ENCODE data around the gene ZNF133. TPM values are rescaled to one million over a fixed set of nuclear protein-coding genes. Genes with fewer than 3 reads are reported as not detected.
A peak's percentile ranks its signal among the peaks of the same experiment; 100 is the strongest.
"Not testable (repeated sequence)": the region's sequence is repeated elsewhere in the genome, so short reads cannot be mapped to it uniquely, and the experiment has no call there.

The ZNF133 gene
- polyA plus RNA-seq (2013, experiment 1 of 2), result 4.6 TPM
- 4.5 TPM for polyA plus RNA-seq (2013, experiment 2 of 2)

DNA sequence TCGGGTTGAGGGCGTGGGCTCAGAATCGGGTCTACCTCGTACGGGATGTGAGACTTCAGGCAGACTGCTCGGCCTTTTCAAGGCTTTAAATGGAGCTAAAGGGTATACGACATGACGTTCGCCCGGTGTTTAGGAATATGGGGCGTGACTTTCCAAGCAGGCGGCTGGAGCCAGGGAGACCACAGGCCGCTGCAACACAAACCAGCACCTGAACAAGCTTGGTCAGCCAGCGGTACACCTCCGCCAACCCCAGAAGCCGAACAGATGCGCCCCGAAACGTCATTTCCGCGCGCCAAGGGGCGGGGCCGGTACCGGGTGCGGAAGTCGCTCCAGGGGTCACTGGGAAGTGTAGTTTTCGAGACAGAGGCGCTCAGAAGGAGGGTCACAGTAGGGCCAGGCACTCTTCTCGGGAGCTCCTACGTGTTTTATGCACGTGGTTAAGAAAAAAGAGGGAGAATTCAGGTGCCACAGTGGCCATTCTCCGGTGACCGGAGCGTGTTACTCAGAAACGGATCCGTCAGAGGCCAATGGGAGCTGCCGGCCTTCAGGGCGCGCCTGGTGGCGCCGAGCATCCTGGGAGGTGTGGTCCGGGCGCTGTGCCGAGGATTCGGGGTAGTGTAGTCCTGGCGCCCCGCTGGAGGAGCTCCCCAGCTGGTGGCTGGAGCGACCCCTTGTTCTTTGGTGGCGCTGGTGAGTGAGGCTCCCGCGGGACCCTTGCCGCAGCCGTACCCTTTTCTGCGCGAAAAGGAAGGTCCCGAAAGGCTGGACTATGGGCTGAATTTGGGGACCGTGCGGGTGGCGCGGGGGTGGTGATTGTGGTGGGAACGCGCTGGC lies at the start of gene ZNF133:
Gene ZNF133 (plus strand): TSS at position 613 of the 834 bp plus-strand sequence. CDS start 17,160 bp downstream, outside the sequence.
- H3K9ac ChIP-seq (ENCODE audit: low read length), result peak within 1 kb of the TSS; percentile 85
- H2BK120ac ChIP-seq (ENCODE audit: low read depth, low read length), result no peak within 1 kb of the TSS
- H3K27ac ChIP-seq (ENCODE audit: low read depth, low read length), result peak within 1 kb of the TSS; percentile 57
- H3K18ac ChIP-seq (ENCODE audit: low read length), result peak within 1 kb of the TSS; percentile 13
- peak within 1 kb of the TSS; percentile 91 for H3K4me3 ChIP-seq (ENCODE audit: low read length)
- no peaks in the 10 kb centered on the region for H3K27me3 ChIP-seq (ENCODE audit: insufficient read depth, low read length, poor library complexity)
- peaks cover 18% of the 10 kb centered on the region for H3K79me1 ChIP-seq (ENCODE audit: low read length)
- peak within 1 kb of the TSS; percentile 88 for H4K8ac ChIP-seq (ENCODE audit: low read depth, low read length)
- peak within 1 kb of the TSS; percentile 84 for H3K4ac ChIP-seq (ENCODE audit: low read depth, low read length)
- H3K36me3 ChIP-seq (ENCODE audit: control insufficient read depth, insufficient read depth, low read length), result no peaks in the 10 kb centered on the region
- H3K4me2 ChIP-seq (ENCODE audit: low read length), result peak within 1 kb of the TSS; percentile 89
- DNase-seq, result peak; percentile 97
- no peak within 1 kb of the TSS for H2AK5ac ChIP-seq (ENCODE audit: low read length)
- no peak within 1 kb of the TSS for H4K5ac ChIP-seq (ENCODE audit: low read length)
- no peak within 1 kb of the TSS for H2BK15ac ChIP-seq (replicated peaks; ENCODE audit: low read depth)
- H3K4me1 ChIP-seq (ENCODE audit: control insufficient read depth, low read depth, low read length), result peaks cover 4% of the 10 kb centered on the region
- WGBS (ENCODE audit: extremely low coverage, insufficient coverage, low lambda C conversion rate), result no CpG with 5 or more reads among the region's 63 CpGs
- H3K56ac ChIP-seq (ENCODE audit: low read length), result peak within 1 kb of the TSS; percentile 94
- peak within 1 kb of the TSS; percentile 75 for H2BK5ac ChIP-seq (ENCODE audit: low read length)
- H3K79me2 ChIP-seq (ENCODE audit: control insufficient read depth, insufficient read depth, low read length), result no peaks in the 10 kb centered on the region
- H3K23ac ChIP-seq (ENCODE audit: low read length), result peak within 1 kb of the TSS; percentile 68

DNA sequence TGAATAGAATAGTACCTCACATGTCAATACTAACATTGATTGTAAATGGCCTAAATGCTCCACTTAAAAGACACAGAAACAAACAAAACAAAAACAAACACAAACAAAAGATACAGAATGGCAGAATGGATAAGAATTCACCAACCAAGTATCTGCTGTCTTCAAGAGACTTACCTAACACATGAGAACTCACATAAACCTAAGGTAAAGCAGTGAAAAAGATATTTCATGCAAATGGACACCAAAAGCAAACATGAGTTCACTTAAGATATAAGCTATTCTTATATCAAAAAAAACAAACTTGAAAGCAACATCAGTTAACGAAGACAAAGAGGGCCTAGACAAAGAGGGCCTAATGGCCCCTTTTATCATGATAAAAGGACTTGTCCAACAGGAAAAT lies 47.3 kb upstream of the ZNF133 start:
- no peak overlapping the region for H3K27ac ChIP-seq (ENCODE audit: low read depth, low read length)
- no peak overlapping the region for H3K4ac ChIP-seq (ENCODE audit: low read depth, low read length)
- no peak overlapping the region for H3K18ac ChIP-seq (ENCODE audit: low read length)
- no peak overlapping the region for H2BK15ac ChIP-seq (replicated peaks; ENCODE audit: low read depth)
- no peak overlapping the region for H3K4me3 ChIP-seq (ENCODE audit: low read length)
- no peak overlapping the region for H2BK120ac ChIP-seq (ENCODE audit: low read depth, low read length)
- H3K4me2 ChIP-seq (ENCODE audit: low read length), result no peak overlapping the region
- H3K79me2 ChIP-seq (ENCODE audit: control insufficient read depth, insufficient read depth, low read length), result no peaks in the 10 kb centered on the region
- no peak overlapping the region for H4K5ac ChIP-seq (ENCODE audit: low read length)
- H3K23ac ChIP-seq (ENCODE audit: low read length), result no peak overlapping the region
- H4K8ac ChIP-seq (ENCODE audit: low read depth, low read length), result no peak overlapping the region
- WGBS (ENCODE audit: extremely low coverage, insufficient coverage, low lambda C conversion rate), result no CpG with 5 or more reads among the region's 1 CpG
- no peaks in the 10 kb centered on the region for H3K36me3 ChIP-seq (ENCODE audit: control insufficient read depth, insufficient read depth, low read length)
- no peak overlapping the region for H3K56ac ChIP-seq (ENCODE audit: low read length)
- H3K4me1 ChIP-seq (ENCODE audit: control insufficient read depth, low read depth, low read length), result no peaks in the 10 kb centered on the region
- no peak for DNase-seq
- no peak overlapping the region for H2AK5ac ChIP-seq (ENCODE audit: low read length)
- no peak overlapping the region for H2BK5ac ChIP-seq (ENCODE audit: low read length)
- H3K79me1 ChIP-seq (ENCODE audit: low read length), result no peaks in the 10 kb centered on the region
- no peaks in the 10 kb centered on the region for H3K27me3 ChIP-seq (ENCODE audit: insufficient read depth, low read length, poor library complexity)
- no peak overlapping the region for H3K9ac ChIP-seq (ENCODE audit: low read length)

DNA sequence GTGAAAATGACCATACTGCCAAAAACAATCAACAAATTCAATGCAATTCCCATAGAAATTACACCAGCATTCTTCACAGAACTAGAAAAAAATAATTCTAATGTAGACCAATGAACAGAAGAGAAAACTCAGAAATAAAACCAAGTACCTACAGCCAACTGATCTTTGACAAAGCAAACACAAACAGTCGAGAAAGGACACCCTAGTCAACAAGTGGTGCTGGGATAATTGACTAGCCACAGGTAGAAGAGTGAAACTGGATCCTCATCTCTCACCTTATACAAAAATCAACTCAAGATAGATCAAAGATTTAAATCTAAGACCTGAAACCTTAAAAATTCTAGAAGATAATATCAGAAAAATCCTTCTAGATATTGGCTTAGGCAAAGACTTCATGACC lies 44.5 kb upstream of the ZNF133 start:
- Histone ChIP-seq H2AK5ac (ENCODE audit: low read length) (no peak overlapping the region), H4K5ac (ENCODE audit: low read length) (no peak overlapping the region), H3K4me1 (ENCODE audit: control insufficient read depth, low read depth, low read length) (no peaks in the 10 kb centered on the region), H4K8ac (ENCODE audit: low read depth, low read length) (no peak overlapping the region), H3K36me3 (ENCODE audit: control insufficient read depth, insufficient read depth, low read length) (no peaks in the 10 kb centered on the region), H3K27ac (ENCODE audit: low read depth, low read length) (no peak overlapping the region), H3K18ac (ENCODE audit: low read length) (no peak overlapping the region), H3K4ac (ENCODE audit: low read depth, low read length) (no peak overlapping the region), H3K79me1 (ENCODE audit: low read length) (no peaks in the 10 kb centered on the region), H3K27me3 (ENCODE audit: insufficient read depth, low read length, poor library complexity) (no peaks in the 10 kb centered on the region), H3K4me2 (ENCODE audit: low read length) (no peak overlapping the region), H3K9ac (ENCODE audit: low read length) (no peak overlapping the region), H3K4me3 (ENCODE audit: low read length) (no peak overlapping the region), H3K79me2 (ENCODE audit: control insufficient read depth, insufficient read depth, low read length) (no peaks in the 10 kb centered on the region), H2BK15ac (replicated peaks; ENCODE audit: low read depth) (no peak overlapping the region), H2BK120ac (ENCODE audit: low read depth, low read length) (no peak overlapping the region), H3K23ac (ENCODE audit: low read length) (no peak overlapping the region), H3K56ac (ENCODE audit: low read length) (no peak overlapping the region), H2BK5ac (ENCODE audit: low read length) (no peak overlapping the region)
- no CpG with 5 or more reads among the region's 1 CpG for WGBS (ENCODE audit: extremely low coverage, insufficient coverage, low lambda C conversion rate)
- no peak for DNase-seq

DNA sequence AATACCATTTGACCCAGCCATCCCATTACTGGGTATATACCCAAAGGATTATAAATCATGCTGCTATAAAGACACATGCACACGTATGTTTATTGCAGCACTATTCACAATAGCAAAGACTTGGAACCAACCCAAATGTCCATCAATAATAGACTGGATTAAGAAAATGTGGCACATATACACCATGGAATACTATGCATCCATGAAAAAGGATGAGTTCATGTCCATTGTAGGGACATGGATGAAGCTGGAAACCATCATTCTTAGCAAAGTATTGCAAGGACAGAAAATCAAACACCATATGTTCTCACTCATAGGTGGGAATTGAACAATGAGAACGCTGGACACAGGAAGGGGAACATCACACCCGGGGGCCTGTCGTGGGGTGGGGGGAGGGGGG lies 39.8 kb upstream of the ZNF133 start:
- not testable (repeated sequence) for H2BK15ac ChIP-seq (replicated peaks; ENCODE audit: low read depth); H3K27ac ChIP-seq (ENCODE audit: low read depth, low read length); H3K79me2 ChIP-seq (ENCODE audit: control insufficient read depth, insufficient read depth, low read length); H3K4ac ChIP-seq (ENCODE audit: low read depth, low read length); H3K9ac ChIP-seq (ENCODE audit: low read length); H2AK5ac ChIP-seq (ENCODE audit: low read length); H3K56ac ChIP-seq (ENCODE audit: low read length); H3K23ac ChIP-seq (ENCODE audit: low read length); H3K18ac ChIP-seq (ENCODE audit: low read length); H3K4me2 ChIP-seq (ENCODE audit: low read length); DNase-seq; H3K27me3 ChIP-seq (ENCODE audit: insufficient read depth, low read length, poor library complexity); H3K79me1 ChIP-seq (ENCODE audit: low read length); H4K8ac ChIP-seq (ENCODE audit: low read depth, low read length); H3K36me3 ChIP-seq (ENCODE audit: control insufficient read depth, insufficient read depth, low read length); H3K4me3 ChIP-seq (ENCODE audit: low read length); H4K5ac ChIP-seq (ENCODE audit: low read length); H3K4me1 ChIP-seq (ENCODE audit: control insufficient read depth, low read depth, low read length); H2BK5ac ChIP-seq (ENCODE audit: low read length); H2BK120ac ChIP-seq (ENCODE audit: low read depth, low read length)
- no CpG with 5 or more reads among the region's 4 CpGs for WGBS (ENCODE audit: extremely low coverage, insufficient coverage, low lambda C conversion rate)

DNA sequence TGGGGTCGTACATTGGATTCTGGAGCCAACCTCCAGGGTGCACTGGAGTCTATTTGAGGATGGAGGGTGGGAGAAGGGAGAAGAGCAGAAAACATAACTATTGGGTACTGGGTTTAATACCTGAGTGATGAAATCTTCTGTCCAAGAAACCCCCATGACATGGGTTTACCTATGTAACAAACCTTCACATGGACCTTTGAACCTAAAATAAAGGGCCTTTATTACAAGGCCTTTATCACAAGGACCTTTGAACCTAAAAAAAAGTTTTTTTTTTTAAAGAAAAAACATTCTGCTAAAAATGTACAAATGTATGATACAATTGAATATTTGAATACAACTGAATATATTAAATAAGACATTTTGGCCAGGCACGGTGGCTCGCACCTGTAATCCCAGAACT lies 38.1 kb upstream of the ZNF133 start:
- Histone ChIP-seq H3K4ac (ENCODE audit: low read depth, low read length) (no peak overlapping the region), H3K4me2 (ENCODE audit: low read length) (no peak overlapping the region), H3K27ac (ENCODE audit: low read depth, low read length) (no peak overlapping the region), H2AK5ac (ENCODE audit: low read length) (no peak overlapping the region), H4K5ac (ENCODE audit: low read length) (no peak overlapping the region), H2BK5ac (ENCODE audit: low read length) (no peak overlapping the region), H3K4me1 (ENCODE audit: control insufficient read depth, low read depth, low read length) (no peaks in the 10 kb centered on the region), H3K23ac (ENCODE audit: low read length) (no peak overlapping the region), H4K8ac (ENCODE audit: low read depth, low read length) (no peak overlapping the region), H3K56ac (ENCODE audit: low read length) (no peak overlapping the region), H2BK15ac (replicated peaks; ENCODE audit: low read depth) (no peak overlapping the region), H3K79me2 (ENCODE audit: control insufficient read depth, insufficient read depth, low read length) (no peaks in the 10 kb centered on the region), H3K18ac (ENCODE audit: low read length) (no peak overlapping the region), H2BK120ac (ENCODE audit: low read depth, low read length) (no peak overlapping the region), H3K27me3 (ENCODE audit: insufficient read depth, low read length, poor library complexity) (no peaks in the 10 kb centered on the region), H3K79me1 (ENCODE audit: low read length) (no peaks in the 10 kb centered on the region), H3K4me3 (ENCODE audit: low read length) (no peak overlapping the region), H3K36me3 (ENCODE audit: control insufficient read depth, insufficient read depth, low read length) (no peaks in the 10 kb centered on the region), H3K9ac (ENCODE audit: low read length) (no peak overlapping the region)
- no CpG with 5 or more reads among the region's 3 CpGs for WGBS (ENCODE audit: extremely low coverage, insufficient coverage, low lambda C conversion rate)
- no peak for DNase-seq

Data from mesendoderm (in vitro differentiated cells).